Measurements from ENCODE around the gene MRPS18A. TPM values are rescaled to one million over a fixed set of nuclear protein-coding genes. Genes with fewer than 3 reads are reported as not detected.
A peak's percentile ranks its signal among the peaks of the same experiment; 100 is the strongest.

MRPS18A gene
- total and polyA plus RNA-seq, 2 of the 8 experiments (the other 6 are each of a cell fraction or from before 2014, with no cell fraction given): 48.3 to 121 TPM

GRCh38 chr6:43629505-43630300 lies 57.9 kb downstream of the MRPS18A start (continued):
- TF ChIP-seq YY1 (IDR thresholded peaks at IDR 0.05; ENCODE audit: low read depth, low read length) (no peak), ATF3 (IDR thresholded peaks at IDR 0.05; ENCODE audit: insufficient read depth, low read depth, low read length) (no peak), CTCF (IDR thresholded peaks at IDR 0.05; ENCODE audit: control extremely low read depth in 1 of 3, insufficient read depth in 1 of 3, low read depth in 1 of 3, low read length in 3 of 3) (no peak), NANOG (IDR thresholded peaks at IDR 0.05; ENCODE audit: insufficient read depth, low read depth, low read length, poor library complexity, severe bottlenecking) (no peak), EZH2 (IDR thresholded peaks at IDR 0.05; ENCODE audit: low read depth, low read length, severe bottlenecking) (no peak), TCF12 (IDR thresholded peaks at IDR 0.05; ENCODE audit: low read depth, low read length) (no peak), SRF (IDR thresholded peaks at IDR 0.05; ENCODE audit: low read depth, low read length) (no peak), POLR2A (IDR thresholded peaks at IDR 0.05; ENCODE audit: control extremely low read depth in 1 of 2, low read depth in 2 of 2, low read length in 2 of 2) (peak; percentile 64 to 95), RFX5 (IDR thresholded peaks at IDR 0.05; ENCODE audit: borderline replicate concordance, low read depth, low read length) (no peak), KDM4A (IDR thresholded peaks at IDR 0.05; ENCODE audit: low read depth, low read length, severe bottlenecking) (peak; percentile 40), TBP (IDR thresholded peaks at IDR 0.05; ENCODE audit: low read depth, low read length) (peak; percentile 93), MAX (IDR thresholded peaks at IDR 0.05) (peak; percentile 79), USF2 (IDR thresholded peaks at IDR 0.05; ENCODE audit: low read length) (0 out of 2 replicates have a peak, but pooled peaks have one; percentile 18), CREB1 (IDR thresholded peaks at IDR 0.05) (no peak), SUZ12 (IDR thresholded peaks at IDR 0.05; ENCODE audit: low read length) (no peak), SIRT6 (IDR thresholded peaks at IDR 0.05; ENCODE audit: low read length) (no peak), POLR2AphosphoS5 (IDR thresholded peaks at IDR 0.05; ENCODE audit: low read depth, low read length) (peak; percentile 75), CBX5 (IDR thresholded peaks at IDR 0.05; ENCODE audit: low read depth, low read length) (no peak), NRF1 (IDR thresholded peaks at IDR 0.05; ENCODE audit: low read depth, low read length) (no peak), BRCA1 (IDR thresholded peaks at IDR 0.05; ENCODE audit: low read depth, low read length) (no peak), RXRA (IDR thresholded peaks at IDR 0.05; ENCODE audit: insufficient read depth, low read depth, low read length) (no peak)

Measured in H1 (cell line).